Upper lobe of left lung (tissue), 4 donors: ENCODE data around the gene LCT.

ENCODE experiments used
- EP300 ChIP-seq, 4 donors: sonication (generic); formaldehyde crosslinking; IDR thresholded peaks; one replicate each; pipeline ENCODE4 v1.5.1; 2017; ENCODE audit warnings: antibody characterized with exemption in 4 of 4, control low read depth in 2 of 4
- TF ChIP-seq, protein P1 (sequence below), 6 experiments: fragments of 450-650 bp in 4 of 6; fragments of 200-600 bp in 2 of 6; sonication (generic) in 2 of 6; IDR thresholded peaks; one replicate each; pipeline ENCODE4 v1.5.1; 2016 to 2019; ENCODE audit warnings: antibody characterized with exemption in 6 of 6

DNA sequence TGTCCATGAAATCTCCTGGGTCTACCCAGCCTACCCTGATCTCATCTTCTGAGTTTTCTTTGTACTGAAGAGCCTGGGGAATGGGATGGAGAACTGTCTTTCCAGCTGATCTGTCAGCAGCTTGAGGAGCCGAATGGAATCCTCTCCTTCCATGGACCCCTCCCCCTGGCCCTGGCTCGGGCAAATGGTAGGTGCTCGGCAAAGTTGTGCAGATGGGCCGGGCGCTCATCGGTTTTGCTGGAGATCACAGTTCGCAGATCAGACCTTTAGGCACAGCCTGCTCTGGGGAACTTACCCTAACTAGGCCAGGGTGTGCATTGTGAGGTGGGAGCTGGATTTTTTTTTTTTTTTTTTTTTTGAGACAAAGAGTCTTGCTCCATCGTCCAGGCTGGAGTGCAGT is 40.4 kb downstream of the LCT start:
- no peak for TF ChIP-seq EP300 (IDR thresholded peaks at IDR 0.05)
- TF ChIP-seq, protein P1, sequence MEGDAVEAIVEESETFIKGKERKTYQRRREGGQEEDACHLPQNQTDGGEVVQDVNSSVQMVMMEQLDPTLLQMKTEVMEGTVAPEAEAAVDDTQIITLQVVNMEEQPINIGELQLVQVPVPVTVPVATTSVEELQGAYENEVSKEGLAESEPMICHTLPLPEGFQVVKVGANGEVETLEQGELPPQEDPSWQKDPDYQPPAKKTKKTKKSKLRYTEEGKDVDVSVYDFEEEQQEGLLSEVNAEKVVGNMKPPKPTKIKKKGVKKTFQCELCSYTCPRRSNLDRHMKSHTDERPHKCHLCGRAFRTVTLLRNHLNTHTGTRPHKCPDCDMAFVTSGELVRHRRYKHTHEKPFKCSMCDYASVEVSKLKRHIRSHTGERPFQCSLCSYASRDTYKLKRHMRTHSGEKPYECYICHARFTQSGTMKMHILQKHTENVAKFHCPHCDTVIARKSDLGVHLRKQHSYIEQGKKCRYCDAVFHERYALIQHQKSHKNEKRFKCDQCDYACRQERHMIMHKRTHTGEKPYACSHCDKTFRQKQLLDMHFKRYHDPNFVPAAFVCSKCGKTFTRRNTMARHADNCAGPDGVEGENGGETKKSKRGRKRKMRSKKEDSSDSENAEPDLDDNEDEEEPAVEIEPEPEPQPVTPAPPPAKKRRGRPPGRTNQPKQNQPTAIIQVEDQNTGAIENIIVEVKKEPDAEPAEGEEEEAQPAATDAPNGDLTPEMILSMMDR (IDR thresholded peaks at IDR 0.05) = no peak
